ENCODE results near the gene MYO1B. TPM values are rescaled to one million over a fixed set of nuclear protein-coding genes. Genes with fewer than 3 reads are reported as not detected.
A peak's percentile ranks its signal among the peaks of the same experiment; 100 is the strongest.

MYO1B gene
- total RNA-seq, 2 experiments from 2014 or later, result 1.6 to 4.3 TPM

- Mint-ChIP-seq H3K9me3 (ENCODE audit: low read depth) (no peaks in the 10 kb centered on the region), H3K27me3 (peaks cover 18% of the 10 kb centered on the region), H3K27ac (no peak overlapping the region), H3K4me1 (no peaks in the 10 kb centered on the region), H3K4me3 (no peak overlapping the region), H3K36me3 (no peaks in the 10 kb centered on the region)
- DNase-seq (no peak), ATAC-seq (no peak)
- CTCF ChIA-PET, result no interaction called here
Measured at GRCh38 chr2:191315365-191315752, 70.2 kb downstream of the MYO1B start.

- H3K4me3 Mint-ChIP-seq, result no peak overlapping the region
- DNase-seq (no peak), ATAC-seq (no peak)
- H3K4me1 Mint-ChIP-seq, result peaks cover under 1% of the 10 kb centered on the region
- CTCF ChIA-PET, result no interaction called here
- no peaks in the 10 kb centered on the region for H3K9me3 Mint-ChIP-seq (ENCODE audit: low read depth)
- no peak overlapping the region for H3K27ac Mint-ChIP-seq
- peaks cover 1% of the 10 kb centered on the region for H3K36me3 Mint-ChIP-seq
- H3K27me3 Mint-ChIP-seq, result peaks cover 27% of the 10 kb centered on the region
Measured at GRCh38 chr2:191316246-191316994, 71.2 kb downstream of the MYO1B start.

GRCh38 chr2:191318037-191318728 is 73.0 kb downstream of the MYO1B start:
- peaks cover under 1% of the 10 kb centered on the region for H3K9me3 Mint-ChIP-seq (ENCODE audit: low read depth)
- H3K4me1 Mint-ChIP-seq, result peaks cover 17% of the 10 kb centered on the region
- CTCF ChIA-PET, result no interaction called here
- H3K36me3 Mint-ChIP-seq, result peaks cover 1% of the 10 kb centered on the region
- H3K27ac Mint-ChIP-seq, result no peak overlapping the region
- ATAC-seq, result no peak
- no peak overlapping the region for H3K4me3 Mint-ChIP-seq
- peaks cover 36% of the 10 kb centered on the region for H3K27me3 Mint-ChIP-seq
- no peak for DNase-seq

GRCh38 chr2:191318729-191319078 is 73.5 kb downstream of the MYO1B start:
- Mint-ChIP-seq H3K9me3 (ENCODE audit: low read depth) (peaks cover 4% of the 10 kb centered on the region), H3K4me1 (peaks cover 17% of the 10 kb centered on the region), H3K27me3 (peaks cover 38% of the 10 kb centered on the region), H3K27ac (no peak overlapping the region), H3K4me3 (no peak overlapping the region), H3K36me3 (peaks cover 1% of the 10 kb centered on the region)
- CTCF ChIA-PET, result no interaction called here
- ATAC-seq, result no peak
- no peak for DNase-seq

- H3K36me3 Mint-ChIP-seq, result peaks cover 1% of the 10 kb centered on the region
- peaks cover 4% of the 10 kb centered on the region for H3K9me3 Mint-ChIP-seq (ENCODE audit: low read depth)
- peaks cover 38% of the 10 kb centered on the region for H3K27me3 Mint-ChIP-seq
- peaks cover 17% of the 10 kb centered on the region for H3K4me1 Mint-ChIP-seq
- DNase-seq (no peak), ATAC-seq (no peak)
- CTCF ChIA-PET, result no interaction called here
- H3K4me3 Mint-ChIP-seq, result no peak overlapping the region
- no peak overlapping the region for H3K27ac Mint-ChIP-seq
Measured at GRCh38 chr2:191319186-191319585, 74.0 kb downstream of the MYO1B start.

- no peak for DNase-seq
- ATAC-seq, result no peak
- Mint-ChIP-seq H3K4me1 (peaks cover 17% of the 10 kb centered on the region), H3K4me3 (no peak overlapping the region), H3K36me3 (peaks cover 3% of the 10 kb centered on the region), H3K27ac (no peak overlapping the region), H3K27me3 (peaks cover 31% of the 10 kb centered on the region), H3K9me3 (ENCODE audit: low read depth) (peaks cover 6% of the 10 kb centered on the region)
- CTCF ChIA-PET, result interaction anchor here (1.8 kb wide), 1 partner anchor 10 kb away, joined by 5 read pairs; no protein-coding TSS in a partner anchor
Measured at GRCh38 chr2:191320881-191321280, 75.7 kb downstream of the MYO1B start.

GRCh38 chr2:191321861-191322662 is 76.9 kb downstream of the MYO1B start:
- ATAC-seq (no peak), DNase-seq (peak; percentile 45)
- Mint-ChIP-seq H3K27me3 (peaks cover 26% of the 10 kb centered on the region), H3K4me1 (peaks cover 17% of the 10 kb centered on the region), H3K36me3 (peaks cover 4% of the 10 kb centered on the region), H3K27ac (peak overlapping the region; percentile 24), H3K9me3 (ENCODE audit: low read depth) (peaks cover 6% of the 10 kb centered on the region), H3K4me3 (no peak overlapping the region)
- CTCF ChIA-PET, result no interaction called here

- Mint-ChIP-seq H3K4me1 (peaks cover 17% of the 10 kb centered on the region), H3K27ac (no peak overlapping the region), H3K4me3 (no peak overlapping the region), H3K36me3 (peaks cover 4% of the 10 kb centered on the region), H3K9me3 (ENCODE audit: low read depth) (peaks cover 6% of the 10 kb centered on the region), H3K27me3 (peaks cover 29% of the 10 kb centered on the region)
- ATAC-seq (no peak), DNase-seq (no peak)
- CTCF ChIA-PET, result no interaction called here
Measured at GRCh38 chr2:191322828-191323506, 77.8 kb downstream of the MYO1B start.

GRCh38 chr2:191325651-191326365 is 80.6 kb downstream of the MYO1B start:
- Mint-ChIP-seq H3K4me1 (peaks cover 17% of the 10 kb centered on the region), H3K27ac (no peak overlapping the region), H3K36me3 (peaks cover 3% of the 10 kb centered on the region), H3K27me3 (peaks cover 29% of the 10 kb centered on the region), H3K9me3 (ENCODE audit: low read depth) (peaks cover 6% of the 10 kb centered on the region), H3K4me3 (no peak overlapping the region)
- no peak for DNase-seq
- CTCF ChIA-PET, result no interaction called here
- no peak for ATAC-seq

GRCh38 chr2:191327484-191327883 is 82.3 kb downstream of the MYO1B start:
- CTCF ChIA-PET, result no interaction called here
- ATAC-seq, result no peak
- Mint-ChIP-seq H3K36me3 (peaks cover 3% of the 10 kb centered on the region), H3K27me3 (peaks cover 18% of the 10 kb centered on the region), H3K4me3 (no peak overlapping the region), H3K9me3 (ENCODE audit: low read depth) (peaks cover 6% of the 10 kb centered on the region), H3K27ac (no peak overlapping the region), H3K4me1 (peaks cover 7% of the 10 kb centered on the region)
- DNase-seq, result no peak

GRCh38 chr2:191328150-191328809 is 83.1 kb downstream of the MYO1B start:
- Mint-ChIP-seq H3K4me1 (no peaks in the 10 kb centered on the region), H3K36me3 (peaks cover 3% of the 10 kb centered on the region), H3K4me3 (no peak overlapping the region), H3K27me3 (peaks cover 15% of the 10 kb centered on the region), H3K9me3 (ENCODE audit: low read depth) (peaks cover 4% of the 10 kb centered on the region), H3K27ac (no peak overlapping the region)
- no peak for DNase-seq
- CTCF ChIA-PET, result no interaction called here
- no peak for ATAC-seq

GRCh38 chr2:191329841-191330240 is 84.6 kb downstream of the MYO1B start:
- H3K4me3 Mint-ChIP-seq, result no peak overlapping the region

More at GRCh38 chr2:191329841-191330240, 84.6 kb downstream of the MYO1B start:
- peaks cover 1% of the 10 kb centered on the region for H3K36me3 Mint-ChIP-seq
- DNase-seq, result no peak
- CTCF ChIA-PET, result interaction anchor here (1.4 to 1.7 kb wide), 2 partner anchors 9 to 27 kb away, joined by 4 to 5 read pairs; no protein-coding TSS in a partner anchor
- H3K27ac Mint-ChIP-seq, result no peak overlapping the region
- ATAC-seq, result no peak
- no peaks in the 10 kb centered on the region for H3K9me3 Mint-ChIP-seq (ENCODE audit: low read depth)
- no peaks in the 10 kb centered on the region for H3K4me1 Mint-ChIP-seq
- H3K27me3 Mint-ChIP-seq, result peaks cover 13% of the 10 kb centered on the region

Measured in activated CD8-positive, alpha-beta memory T cell treated with anti-CD3 and anti-CD28 coated beads, Interleukin-2, amount 10 ng/mL, durations not matched to agents 7 days and 5 days (primary cell).